Activated naive CD8-positive, alpha-beta T cell treated with anti-CD3 and anti-CD28 coated beads, Interleukin-2, amount 50 U/mL, for 24 hours (primary cell): Measurements from ENCODE around the gene UCK2.

Experiments used
- ATAC-seq: fragments of 150-1000 bp; cut with Tn5 transposase; one replicate; pipeline ENCODE4 v1.10.0; 2021
- DNase-seq: peaks from one replicate; pipeline ENCODE4 v3.0.0; 2021
- H3K27ac Mint-ChIP-seq: one replicate; pipeline ENCODE4 v1.8.0; 2021; ENCODE audit warnings: mild to moderate bottlenecking, mixed read lengths
- H3K27me3 Mint-ChIP-seq: one replicate; pipeline ENCODE4 v1.8.0; 2021; ENCODE audit warnings: mixed read lengths
- H3K36me3 Mint-ChIP-seq: one replicate; pipeline ENCODE4 v1.8.0; 2021; ENCODE audit warnings: low read depth, mixed read lengths
- H3K4me1 Mint-ChIP-seq: one replicate; pipeline ENCODE4 v1.8.0; 2021; ENCODE audit warnings: mixed read lengths
- H3K4me3 Mint-ChIP-seq: one replicate; pipeline ENCODE4 v1.8.0; 2021; ENCODE audit warnings: mild to moderate bottlenecking, moderate library complexity, mixed read lengths
- H3K9me3 Mint-ChIP-seq: one replicate; pipeline ENCODE4 v1.8.0; 2021; ENCODE audit warnings: mixed read lengths

The UCK2 gene

DNA sequence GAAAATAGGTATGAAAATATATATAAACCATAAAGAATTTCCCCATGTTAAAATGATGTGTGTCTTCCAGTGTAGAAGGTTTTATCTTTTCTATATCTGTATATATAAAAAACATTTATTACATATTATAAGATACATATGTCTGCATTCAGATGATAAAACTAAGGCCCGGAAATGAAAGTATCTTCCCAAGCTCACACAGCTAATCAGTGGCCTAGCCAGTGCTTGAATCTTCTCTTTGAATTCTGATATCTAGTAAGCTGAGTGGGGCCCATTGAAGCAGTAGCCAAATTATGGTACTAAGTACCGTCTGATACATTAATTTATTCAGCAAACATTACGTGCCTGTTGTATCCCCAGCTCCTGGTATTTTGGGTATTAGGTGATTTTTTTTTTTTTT is 28.6 kb downstream of the UCK2 start:
- Mint-ChIP-seq H3K27ac (no peak overlapping the region), H3K4me1 (peaks cover 28% of the 10 kb centered on the region), H3K4me3 (no peak overlapping the region), H3K9me3 (no peaks in the 10 kb centered on the region), H3K27me3 (no peaks in the 10 kb centered on the region), H3K36me3 (peaks cover 7% of the 10 kb centered on the region)
- no peak for ATAC-seq
- DNase-seq = no peak

DNA sequence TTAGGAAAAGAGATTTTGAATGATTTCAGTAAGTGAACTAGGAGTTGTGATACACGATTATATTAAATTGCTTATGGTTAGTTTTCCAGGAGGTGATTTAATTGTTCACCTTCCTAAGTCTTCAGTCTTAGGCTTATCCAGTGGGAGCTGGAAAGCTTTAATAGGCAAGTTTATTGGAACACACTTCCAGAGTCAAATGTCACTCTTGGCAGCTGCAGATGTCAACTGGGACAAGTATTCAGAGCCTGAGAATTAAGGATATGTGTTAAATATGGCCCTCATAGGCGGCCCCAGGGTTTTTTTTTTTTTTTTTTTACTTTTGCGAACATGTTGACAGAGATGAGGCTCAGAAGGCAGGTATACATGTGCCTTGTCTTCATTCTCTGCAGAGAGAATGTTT is 29.2 kb downstream of the UCK2 start:
- Mint-ChIP-seq H3K27me3 (no peaks in the 10 kb centered on the region), H3K9me3 (no peaks in the 10 kb centered on the region), H3K27ac (no peak overlapping the region), H3K4me3 (no peak overlapping the region), H3K36me3 (peaks cover 8% of the 10 kb centered on the region), H3K4me1 (peaks cover 24% of the 10 kb centered on the region)
- ATAC-seq = no peak
- no peak for DNase-seq

DNA sequence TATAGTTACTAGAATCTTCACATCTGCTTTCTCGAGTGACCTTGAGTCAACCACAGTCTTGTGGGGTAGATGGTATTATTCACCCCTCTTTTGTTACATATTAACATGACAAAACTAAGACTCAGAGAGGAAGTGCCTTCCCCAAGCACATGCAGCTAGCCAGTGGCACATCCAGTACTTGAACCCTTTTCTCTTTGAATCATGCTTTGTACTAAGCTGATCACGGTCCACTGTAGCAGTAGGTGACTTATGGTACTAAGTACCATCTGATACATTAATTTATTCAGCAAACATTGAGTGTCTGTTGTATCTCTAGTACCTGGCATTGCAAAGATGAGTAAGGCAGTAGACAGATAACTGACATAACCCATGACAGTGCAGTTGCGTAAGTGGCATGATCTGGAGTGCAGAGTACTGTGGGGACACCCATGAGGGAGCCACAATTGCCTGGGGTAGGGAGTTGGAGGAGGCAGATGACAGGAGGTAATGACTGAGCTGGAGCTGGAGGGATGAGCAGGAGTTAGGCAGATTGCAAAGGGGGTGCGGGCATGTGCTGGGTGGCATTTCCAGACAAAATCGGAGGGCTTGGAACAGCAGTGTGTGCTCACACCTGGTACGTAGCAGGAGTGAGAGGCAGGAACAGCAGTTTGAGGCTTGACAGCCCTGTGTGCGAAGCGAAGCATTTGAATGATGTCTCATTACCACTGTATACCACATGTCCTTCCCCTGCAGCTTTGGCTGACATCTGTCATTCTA is 29.8 kb downstream of the UCK2 start:
- Mint-ChIP-seq H3K4me1 (peaks cover 20% of the 10 kb centered on the region), H3K4me3 (no peak overlapping the region), H3K27me3 (no peaks in the 10 kb centered on the region), H3K36me3 (peaks cover 14% of the 10 kb centered on the region), H3K27ac (peak overlapping the region; percentile 10), H3K9me3 (no peaks in the 10 kb centered on the region)
- DNase-seq = no peak
- peak; percentile 30 for ATAC-seq

DNA sequence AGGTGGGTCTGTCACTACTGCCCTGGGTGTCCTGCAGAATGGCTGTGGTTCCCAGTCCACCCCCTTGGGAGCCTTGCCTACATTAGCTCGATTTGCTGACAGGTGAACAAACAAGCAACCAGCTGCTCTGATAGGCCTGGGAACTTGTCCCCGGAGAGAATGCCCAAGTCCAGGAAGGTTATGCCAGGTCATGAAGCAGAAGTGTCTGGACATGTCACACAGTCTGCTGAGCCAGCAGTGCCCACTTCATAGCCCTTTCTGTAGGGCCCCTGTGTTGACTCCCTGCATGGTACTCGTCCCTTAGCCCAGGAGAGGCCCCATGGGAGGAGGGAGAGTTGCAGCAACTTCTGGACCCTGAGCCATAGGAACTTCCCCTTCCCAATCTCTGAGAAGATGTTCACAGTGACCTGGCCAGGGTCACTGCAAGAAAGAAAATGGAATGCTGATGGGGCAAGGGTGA is 31.0 kb downstream of the UCK2 start:
- no peak overlapping the region for H3K4me3 Mint-ChIP-seq
- no peaks in the 10 kb centered on the region for H3K9me3 Mint-ChIP-seq
- peaks cover 15% of the 10 kb centered on the region for H3K36me3 Mint-ChIP-seq
- DNase-seq = no peak
- H3K27ac Mint-ChIP-seq = no peak overlapping the region
- peaks cover 17% of the 10 kb centered on the region for H3K4me1 Mint-ChIP-seq
- no peak for ATAC-seq
- H3K27me3 Mint-ChIP-seq = no peaks in the 10 kb centered on the region

DNA sequence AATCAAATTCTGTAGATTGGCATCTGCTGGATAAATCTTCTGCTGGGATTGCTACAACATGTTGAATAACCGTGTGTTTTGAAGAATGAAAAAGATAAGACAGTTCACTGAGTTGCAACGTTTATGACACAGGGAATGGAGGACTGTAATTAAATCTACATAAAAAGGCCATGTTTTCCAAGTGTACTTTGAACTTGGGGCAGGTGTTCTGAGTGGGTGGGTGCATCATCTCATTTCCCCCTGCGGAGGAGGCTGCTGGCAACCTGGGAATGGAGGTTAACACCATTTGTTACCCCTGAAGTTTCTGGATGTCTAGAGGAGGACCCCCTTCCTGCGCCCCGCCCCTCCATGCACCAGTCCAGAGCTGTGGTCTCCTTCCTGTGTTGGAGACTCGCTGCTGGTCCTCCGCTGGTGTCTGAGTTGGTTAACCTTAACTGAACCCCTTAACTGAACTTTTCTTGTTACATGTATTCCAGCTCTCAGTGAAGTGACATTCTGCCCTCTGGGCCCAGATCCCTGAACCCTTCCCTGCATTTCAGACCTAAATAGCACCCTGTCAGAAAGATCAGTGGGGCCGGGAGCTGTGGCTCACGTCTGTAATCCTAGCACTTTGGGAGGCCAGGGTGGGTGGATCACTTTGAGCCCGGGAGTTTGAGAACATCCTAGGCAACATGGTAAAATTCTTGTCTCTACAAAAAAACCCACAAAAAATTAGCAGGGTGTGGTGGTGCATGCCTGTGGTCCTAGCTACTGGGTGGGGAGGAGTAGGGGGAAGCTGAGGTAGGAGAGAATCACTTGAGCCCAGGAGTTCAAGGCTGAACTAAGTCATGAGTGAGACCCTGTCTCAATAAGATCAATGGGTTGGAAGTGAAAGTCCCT is 31.8 kb downstream of the UCK2 start:
- no peak overlapping the region for H3K4me3 Mint-ChIP-seq
- no peaks in the 10 kb centered on the region for H3K9me3 Mint-ChIP-seq
- no peaks in the 10 kb centered on the region for H3K27me3 Mint-ChIP-seq
- H3K36me3 Mint-ChIP-seq = peaks cover 17% of the 10 kb centered on the region
- ATAC-seq = no peak
- H3K27ac Mint-ChIP-seq = no peak overlapping the region
- peaks cover 16% of the 10 kb centered on the region for H3K4me1 Mint-ChIP-seq
- no peak for DNase-seq

DNA sequence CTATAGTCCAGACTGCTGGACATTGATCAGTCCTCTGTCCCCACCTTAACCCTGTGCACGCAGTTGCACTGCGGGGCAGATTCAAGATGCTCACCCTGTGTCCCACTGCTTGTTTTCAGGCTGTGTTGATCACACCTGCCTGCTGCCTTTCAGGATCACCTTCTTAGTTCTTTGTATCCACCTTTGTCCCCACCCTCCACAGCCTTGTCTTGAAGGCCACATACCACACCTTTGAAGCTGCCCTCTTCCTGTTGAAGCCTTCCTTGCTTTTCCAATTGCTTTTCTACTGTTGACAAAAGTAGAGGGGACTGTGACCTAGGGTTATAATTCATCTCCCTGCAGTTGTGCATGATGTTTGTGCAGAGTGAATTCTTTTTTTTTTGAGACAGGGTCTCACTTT is 32.7 kb downstream of the UCK2 start:
- Mint-ChIP-seq H3K36me3 (peaks cover 19% of the 10 kb centered on the region), H3K9me3 (no peaks in the 10 kb centered on the region), H3K27me3 (no peaks in the 10 kb centered on the region), H3K4me3 (no peak overlapping the region), H3K4me1 (peaks cover 12% of the 10 kb centered on the region), H3K27ac (no peak overlapping the region)
- no peak for ATAC-seq
- DNase-seq = no peak

DNA sequence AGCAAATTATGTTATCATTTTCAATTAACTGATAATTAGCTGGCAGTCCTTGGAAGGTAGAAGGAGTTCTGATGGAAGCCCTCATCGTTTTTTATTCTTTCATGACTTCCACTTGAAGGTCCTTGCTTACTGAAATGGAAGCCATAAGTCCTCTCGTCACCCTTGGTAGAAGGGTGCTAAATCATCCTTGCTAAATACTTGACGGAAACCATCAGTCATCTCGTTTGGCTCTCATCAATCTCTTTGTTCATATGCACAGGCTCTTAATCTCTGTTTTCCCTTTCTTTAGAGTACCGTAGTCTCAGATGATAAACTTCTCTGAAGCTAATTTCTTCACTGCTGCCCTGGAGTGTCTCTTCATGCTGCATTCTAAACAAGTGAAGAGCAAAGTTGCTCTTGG is 34.5 kb downstream of the UCK2 start:
- Mint-ChIP-seq H3K9me3 (no peaks in the 10 kb centered on the region), H3K4me1 (peaks cover 18% of the 10 kb centered on the region), H3K4me3 (no peak overlapping the region), H3K36me3 (peaks cover 29% of the 10 kb centered on the region), H3K27me3 (no peaks in the 10 kb centered on the region), H3K27ac (no peak overlapping the region)
- DNase-seq = no peak
- ATAC-seq = no peak

DNA sequence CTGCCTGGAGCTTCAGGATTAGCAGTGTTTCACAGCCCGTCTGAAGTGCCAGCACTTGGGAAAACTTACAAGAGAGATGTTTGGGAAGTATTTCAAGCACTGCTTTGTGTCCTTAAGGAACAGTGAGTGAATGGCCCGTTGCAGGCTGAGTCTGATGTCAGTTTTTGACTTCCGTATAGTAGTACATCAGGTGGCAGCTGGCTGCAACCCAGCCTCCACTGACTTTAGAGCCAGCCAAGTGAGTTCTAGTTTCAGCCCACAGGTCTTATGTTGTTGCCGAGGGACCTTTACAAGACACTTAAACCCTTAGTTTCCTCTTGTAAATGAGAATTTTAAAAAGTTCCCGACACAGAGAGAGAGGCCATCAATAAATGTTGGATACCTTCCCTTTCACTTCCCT is 35.0 kb downstream of the UCK2 start:
- Mint-ChIP-seq H3K4me3 (no peak overlapping the region), H3K27ac (no peak overlapping the region)
- no peak for ATAC-seq

DNA sequence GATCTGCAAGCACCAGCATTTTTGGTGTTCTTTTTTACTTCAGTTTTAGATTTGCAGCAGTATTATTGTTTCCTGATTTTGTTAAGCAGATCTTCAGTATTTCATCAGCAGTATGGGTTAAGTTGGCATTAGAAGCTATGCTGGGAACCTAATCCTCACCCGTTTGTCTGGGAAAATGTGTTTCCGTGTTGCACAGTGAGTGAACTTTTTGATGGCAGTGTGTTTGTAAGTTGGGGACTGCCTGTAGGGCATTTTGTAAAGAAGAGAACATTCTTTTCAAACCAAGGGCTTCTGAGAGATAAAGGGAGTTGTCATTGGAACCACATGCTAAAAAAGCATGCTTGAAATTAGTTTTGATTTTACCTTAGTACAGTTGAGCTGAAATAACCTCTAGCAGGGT is 35.9 kb downstream of the UCK2 start:
- H3K36me3 Mint-ChIP-seq = peaks cover 28% of the 10 kb centered on the region
- H3K27ac Mint-ChIP-seq = no peak overlapping the region
- no peaks in the 10 kb centered on the region for H3K9me3 Mint-ChIP-seq
- peaks cover 10% of the 10 kb centered on the region for H3K4me1 Mint-ChIP-seq
- no peak for DNase-seq
- no peaks in the 10 kb centered on the region for H3K27me3 Mint-ChIP-seq
- no peak overlapping the region for H3K4me3 Mint-ChIP-seq
- no peak for ATAC-seq

More for the DNA sequence above, 35.0 kb downstream of the UCK2 start:
- DNase-seq = no peak
- Mint-ChIP-seq H3K9me3 (no peaks in the 10 kb centered on the region), H3K36me3 (peaks cover 29% of the 10 kb centered on the region), H3K4me1 (peaks cover 14% of the 10 kb centered on the region), H3K27me3 (no peaks in the 10 kb centered on the region)

DNA sequence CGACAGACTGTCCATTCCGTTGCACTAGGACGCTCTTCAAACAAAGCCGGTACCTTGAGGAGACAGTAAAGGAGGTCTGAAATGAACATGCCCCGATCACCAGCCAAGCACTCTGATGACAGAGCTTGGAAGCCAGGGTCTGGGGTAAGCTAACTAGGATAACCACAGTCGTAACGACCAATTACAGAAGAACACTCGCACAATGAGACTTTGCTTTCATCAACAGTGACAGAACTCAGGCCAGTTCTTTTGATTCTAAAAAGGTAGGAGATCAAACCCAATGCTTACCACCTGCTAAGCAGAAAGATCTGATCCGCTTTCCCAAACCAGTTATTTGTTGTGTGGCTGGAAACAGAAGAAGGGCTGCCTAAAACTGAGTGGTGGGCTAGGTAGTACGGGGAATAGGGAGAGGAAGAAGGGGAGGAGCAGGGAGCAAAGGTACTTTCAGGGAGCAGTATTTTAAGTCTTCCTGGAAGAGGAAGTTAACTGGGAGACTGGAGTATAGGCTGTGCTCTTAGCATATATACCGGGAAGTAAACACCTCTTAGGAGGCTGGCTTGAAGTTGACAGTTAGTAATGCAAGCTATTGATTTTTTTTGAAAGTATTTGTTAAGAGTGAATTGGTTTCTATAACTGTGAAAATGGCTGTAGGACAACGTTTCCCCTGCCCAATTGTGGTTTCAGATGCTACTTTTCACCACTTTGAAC is 38.4 kb downstream of the UCK2 start:
- H3K4me3 Mint-ChIP-seq = no peak overlapping the region
- H3K27ac Mint-ChIP-seq = no peak overlapping the region
- H3K9me3 Mint-ChIP-seq = no peaks in the 10 kb centered on the region
- peaks cover 17% of the 10 kb centered on the region for H3K4me1 Mint-ChIP-seq
- ATAC-seq = no peak
- H3K27me3 Mint-ChIP-seq = no peaks in the 10 kb centered on the region
- peaks cover 24% of the 10 kb centered on the region for H3K36me3 Mint-ChIP-seq
- no peak for DNase-seq

DNA sequence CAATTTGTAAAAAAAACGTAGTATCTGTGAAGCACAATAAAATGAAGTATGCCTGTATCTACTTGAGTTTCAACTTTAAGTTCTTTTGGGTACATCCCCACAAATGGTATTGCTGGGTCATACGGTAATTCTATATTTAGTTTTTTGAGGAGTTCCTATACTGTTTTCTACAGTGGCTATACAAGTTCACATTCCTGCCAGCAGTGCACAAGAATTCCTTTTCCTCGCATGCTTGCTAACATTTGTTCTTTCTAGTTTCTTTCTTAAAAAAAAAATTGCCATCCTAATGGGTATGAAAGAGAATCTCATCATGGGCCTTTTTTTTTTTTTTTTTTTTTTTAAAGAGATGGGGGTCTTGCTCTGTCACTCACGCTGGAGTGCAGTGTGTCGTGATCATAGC is 41.9 kb downstream of the UCK2 start:
- no peaks in the 10 kb centered on the region for H3K9me3 Mint-ChIP-seq
- H3K27ac Mint-ChIP-seq = no peak overlapping the region
- peaks cover 16% of the 10 kb centered on the region for H3K36me3 Mint-ChIP-seq
- DNase-seq (no peak), ATAC-seq (no peak)
- peaks cover 2% of the 10 kb centered on the region for H3K27me3 Mint-ChIP-seq
- H3K4me3 Mint-ChIP-seq = no peak overlapping the region
- peaks cover 42% of the 10 kb centered on the region for H3K4me1 Mint-ChIP-seq

DNA sequence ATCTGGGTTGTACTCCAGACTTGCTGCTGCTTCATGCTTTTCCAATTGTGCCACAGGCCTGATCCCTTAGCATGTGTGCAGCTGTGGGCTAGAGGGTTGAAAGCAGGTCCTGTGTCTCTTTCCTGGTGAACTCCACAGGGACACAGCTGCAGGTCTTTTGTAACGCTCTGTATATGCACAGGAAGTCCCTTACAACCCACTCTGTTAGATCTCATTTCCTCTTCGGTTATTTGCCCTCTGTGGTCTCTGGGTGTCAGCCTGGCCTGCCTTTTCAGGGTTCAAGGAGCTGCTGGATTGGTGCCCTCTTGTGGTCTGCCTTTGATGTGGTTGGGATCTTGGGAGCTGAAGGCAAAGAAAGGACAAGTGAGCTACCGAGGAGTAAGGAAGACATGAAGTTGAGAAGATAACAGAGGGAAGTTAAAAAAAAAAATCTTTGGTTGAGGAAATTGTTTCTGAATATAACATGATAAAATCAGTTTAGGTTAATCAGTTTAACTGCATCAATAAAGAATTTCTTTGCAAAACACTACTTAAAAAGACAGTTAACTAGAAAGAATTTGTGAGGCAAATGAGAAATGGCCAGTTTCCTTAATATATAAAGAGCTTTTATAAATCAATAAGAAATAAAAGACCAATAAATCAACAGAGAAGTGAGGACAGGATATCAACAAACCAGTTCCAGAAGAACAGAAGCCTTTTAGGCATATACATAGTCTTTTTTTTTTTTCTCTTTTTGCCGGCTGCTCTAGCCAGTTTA is 44.1 kb downstream of the UCK2 start:
- Mint-ChIP-seq H3K9me3 (no peaks in the 10 kb centered on the region), H3K4me1 (peaks cover 59% of the 10 kb centered on the region), H3K4me3 (peak overlapping the region; percentile 15), H3K27ac (peak overlapping the region; percentile 76), H3K36me3 (peaks cover 9% of the 10 kb centered on the region), H3K27me3 (peaks cover 2% of the 10 kb centered on the region)
- ATAC-seq (peak; percentile 78), DNase-seq (peak; percentile 68)

DNA sequence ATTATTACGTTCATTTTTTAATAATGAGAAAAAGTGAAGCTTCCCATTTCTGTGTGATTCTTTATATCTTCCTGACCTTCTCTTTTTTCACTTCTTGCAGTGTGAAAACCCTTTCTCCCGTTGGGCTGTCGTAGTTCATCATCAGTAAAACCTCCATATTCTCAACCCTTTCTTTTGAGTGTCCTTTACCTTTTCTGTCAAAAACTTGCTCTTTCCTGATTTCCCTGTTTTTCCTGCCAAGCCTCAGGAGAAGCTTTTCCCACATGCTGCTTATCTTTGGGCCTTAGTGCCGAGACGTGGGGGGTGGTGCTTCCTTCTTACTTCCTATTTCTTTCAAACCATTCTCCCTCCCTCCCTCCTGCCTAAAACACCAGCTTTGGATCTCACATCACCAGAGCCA is 46.1 kb downstream of the UCK2 start:
- peaks cover 2% of the 10 kb centered on the region for H3K27me3 Mint-ChIP-seq
- no peak for ATAC-seq
- H3K36me3 Mint-ChIP-seq = peaks cover 23% of the 10 kb centered on the region
- H3K27ac Mint-ChIP-seq = no peak overlapping the region
- no peak for DNase-seq
- H3K4me3 Mint-ChIP-seq = no peak overlapping the region
- peaks cover 74% of the 10 kb centered on the region for H3K4me1 Mint-ChIP-seq
- no peaks in the 10 kb centered on the region for H3K9me3 Mint-ChIP-seq

DNA sequence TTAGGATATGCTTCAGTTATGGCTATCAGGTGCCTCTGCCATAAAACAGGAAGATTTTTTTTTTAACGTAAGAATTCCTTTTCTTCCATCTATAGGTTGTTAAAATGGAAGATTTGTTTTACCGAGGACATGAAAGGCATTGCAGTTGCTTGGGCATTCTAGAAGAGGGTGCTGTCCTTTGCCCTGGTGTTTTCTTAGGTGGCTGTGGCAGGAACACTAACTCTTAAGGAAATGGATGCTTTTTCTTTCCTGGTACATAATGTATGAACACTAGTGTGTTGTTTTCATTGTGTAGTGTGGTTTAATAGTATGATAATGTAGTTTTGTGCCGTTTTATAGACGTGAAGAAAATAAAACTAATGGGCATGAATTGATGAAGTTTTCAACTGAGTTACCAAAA is 47.2 kb downstream of the UCK2 start:
- H3K4me1 Mint-ChIP-seq = peaks cover 84% of the 10 kb centered on the region
- no peak overlapping the region for H3K4me3 Mint-ChIP-seq
- no peak for ATAC-seq
- H3K27me3 Mint-ChIP-seq = peaks cover 2% of the 10 kb centered on the region
- peaks cover 31% of the 10 kb centered on the region for H3K36me3 Mint-ChIP-seq
- H3K27ac Mint-ChIP-seq = peak overlapping the region; percentile 69
- no peak for DNase-seq
- no peaks in the 10 kb centered on the region for H3K9me3 Mint-ChIP-seq
